ENCODE measurements around the gene SLC17A9. TPM values are rescaled to one million over a fixed set of nuclear protein-coding genes. Genes with fewer than 3 reads are reported as not detected.

SLC17A9 gene
- total RNA-seq, 1 experiment from 2014 or later: not detected

DNA sequence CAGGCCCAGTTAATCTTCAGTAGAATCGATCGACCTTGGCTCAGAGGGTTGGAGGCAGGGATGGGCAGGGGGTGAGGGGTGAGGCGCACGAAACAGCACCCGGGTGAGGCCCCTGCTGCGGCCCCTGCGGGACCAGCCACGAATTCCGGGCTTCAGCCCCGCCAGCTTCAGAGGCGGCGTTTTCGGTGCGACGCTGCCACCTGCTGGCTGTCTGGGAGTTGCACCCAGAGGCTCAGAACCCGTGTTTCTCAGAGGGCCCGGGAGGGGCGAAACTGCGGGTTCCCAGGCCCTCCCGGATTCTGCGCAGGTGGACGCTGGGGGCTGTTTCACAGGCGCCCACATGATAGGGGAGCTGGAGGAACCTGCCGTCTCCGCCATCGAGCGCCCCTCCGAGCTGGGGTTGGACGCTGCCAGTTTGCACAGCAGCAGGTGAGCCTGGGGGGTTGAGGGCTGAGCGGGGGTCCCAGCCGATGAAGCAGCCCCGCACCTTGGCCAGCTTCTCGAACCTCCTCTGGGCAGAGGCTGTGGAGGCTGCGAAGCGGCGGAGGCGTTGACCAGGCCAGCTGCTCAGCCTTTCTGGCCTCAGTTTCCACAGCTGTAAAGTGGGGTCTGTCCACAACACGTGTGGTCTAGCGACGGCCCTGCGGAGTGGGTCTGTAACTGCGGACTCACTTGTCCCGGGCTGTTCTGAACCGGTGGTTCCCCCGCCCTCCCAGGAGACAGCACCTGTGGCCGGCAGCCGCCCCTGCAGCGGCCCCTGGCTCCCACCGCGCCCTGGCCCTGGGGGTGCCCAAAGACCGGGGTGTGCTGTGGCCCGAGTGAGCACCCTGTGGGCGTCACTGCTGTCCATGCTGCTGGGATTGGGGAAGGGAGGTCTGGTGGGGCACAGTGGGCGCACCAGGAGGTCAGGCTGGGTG is 56.8 kb downstream of the SLC17A9 start:
- peak overlapping the region; percentile 58 for H2AFZ ChIP-seq (ENCODE audit: low read length)
- DNase-seq: peak; percentile 85

GRCh38 chr20:63009988-63010769 is 57.7 kb downstream of the SLC17A9 start:
- Histone ChIP-seq H3K4me3 (ENCODE audit: low read length) (no peak overlapping the region), H3K27me3 (ENCODE audit: low read length) (peaks cover 78% of the 10 kb centered on the region), H3K4me2 (ENCODE audit: low read length) (peak overlapping the region; percentile 18; the same call in 1 of the 2 replicates), H3K9me3 (ENCODE audit: low read length) (no peaks in the 10 kb centered on the region), H3K27ac (ENCODE audit: low read length) (no peak overlapping the region), H3K36me3 (ENCODE audit: low read depth, low read length) (no peaks in the 10 kb centered on the region), H3K4me1 (ENCODE audit: insufficient read depth, low read length) (peaks cover 3% of the 10 kb centered on the region; the same call in 1 of the 2 replicates), H3K79me2 (ENCODE audit: low read length) (no peaks in the 10 kb centered on the region), H4K20me1 (ENCODE audit: low read length) (no peaks in the 10 kb centered on the region), H3F3A (ENCODE audit: low read length, unreplicated experiment) (no peaks in the 10 kb centered on the region), H2AFZ (ENCODE audit: low read length) (no peak overlapping the region), H3K9me2 (replicated peaks; ENCODE audit: low read length) (no peaks in the 10 kb centered on the region), H3K9ac (ENCODE audit: low read length) (no peak overlapping the region)
- POLR2A ChIA-PET (ENCODE audit: unreplicated experiment): no interaction called here
- BruUV-seq (replicated peaks): no TSS peak
- CTCF ChIA-PET: interaction anchor here (1.8 kb wide), 1 partner anchor 38 kb away, joined by 34 read pairs; no protein-coding TSS in a partner anchor
- DNase-seq (no peak), ATAC-seq (no peak)
- intact Hi-C loops (cut with micrococcal nuclease): loop anchor here (1.0 to 2.0 kb wide), 3 partner anchors 38 to 137 kb away; no protein-coding TSS in a partner anchor
- TF ChIP-seq EZH2phosphoT487 (IDR thresholded peaks at IDR 0.05; ENCODE audit: borderline replicate concordance, low read length) (no peak), CTCF (conservative IDR thresholded peaks at IDR 0.05; ENCODE audit: low read depth, low read length) (no peak), EZH2 (IDR thresholded peaks at IDR 0.05; ENCODE audit: low read length, unreplicated experiment) (no peak)

More for the DNA sequence above, 56.8 kb downstream of the SLC17A9 start:
- no TSS peak for BruUV-seq (replicated peaks)
- no peak overlapping the region for H3K27ac ChIP-seq (ENCODE audit: low read length)
- no peaks in the 10 kb centered on the region for H3F3A ChIP-seq (ENCODE audit: low read length, unreplicated experiment)
- H3K4me1 ChIP-seq (ENCODE audit: insufficient read depth, low read length): peaks cover 3% of the 10 kb centered on the region; the same call in 1 of the 2 replicates
- H3K4me3 ChIP-seq (ENCODE audit: low read length): peak overlapping the region; percentile 43; the same call in 1 of the 2 replicates
- peak; percentile 89 for ATAC-seq
- no peaks in the 10 kb centered on the region for H3K9me3 ChIP-seq (ENCODE audit: low read length)
- intact Hi-C loops (cut with micrococcal nuclease): loop anchor here (1.0 to 2.0 kb wide), 3 partner anchors 37 to 137 kb away; no protein-coding TSS in a partner anchor
- H3K36me3 ChIP-seq (ENCODE audit: low read depth, low read length): no peaks in the 10 kb centered on the region
- H3K4me2 ChIP-seq (ENCODE audit: low read length): peak overlapping the region; percentile 83
- POLR2A ChIA-PET (ENCODE audit: unreplicated experiment): no interaction called here
- H3K9me2 ChIP-seq (replicated peaks; ENCODE audit: low read length): no peaks in the 10 kb centered on the region
- CTCF ChIA-PET: interaction anchor here (0.6 to 1.8 kb wide), 4 partner anchors 30 to 134 kb away, joined by 3 to 34 read pairs (median 4); no protein-coding TSS in a partner anchor
- H3K9ac ChIP-seq (ENCODE audit: low read length): no peak overlapping the region
- peaks cover 70% of the 10 kb centered on the region for H3K27me3 ChIP-seq (ENCODE audit: low read length)
- H4K20me1 ChIP-seq (ENCODE audit: low read length): no peaks in the 10 kb centered on the region
- TF ChIP-seq CTCF (conservative IDR thresholded peaks at IDR 0.05; ENCODE audit: low read depth, low read length) (peak; percentile 93), EZH2 (IDR thresholded peaks at IDR 0.05; ENCODE audit: low read length, unreplicated experiment) (no peak)
- H3K79me2 ChIP-seq (ENCODE audit: low read length): no peaks in the 10 kb centered on the region
